Measurements from ENCODE around the gene ERBB2.
"Not testable (repeated sequence)": the region's sequence is repeated elsewhere in the genome, so short reads cannot be mapped to it uniquely, and the experiment has no call there.

Gene ERBB2

GRCh38 chr17:39679521-39680192, 20.2 kb upstream of the ERBB2 start:
- no peak for DNase-seq

GRCh38 chr17:39683295-39683939, 16.4 kb upstream of the ERBB2 start:
- no peak for DNase-seq

- DNase-seq = no peak
These were observed 15.3 kb upstream of the ERBB2 start for GRCh38 chr17:39684369-39685192.

- DNase-seq = no peak
These were observed 12.7 kb upstream of the ERBB2 start for GRCh38 chr17:39687101-39687545.

GRCh38 chr17:39687546-39688474, 12.1 kb upstream of the ERBB2 start, which contains the start of gene PGAP3:
TSS of gene PGAP3 (minus strand) at chr17:39688057. CDS start at chr17:39688014, 43 bp downstream.
- DNase-seq = peak; percentile 92

GRCh38 chr17:39688475-39688835, 11.4 kb upstream of the ERBB2 start:
- no peak for DNase-seq

GRCh38 chr17:39688945-39689344, 10.9 kb upstream of the ERBB2 start:
- no peak for DNase-seq

GRCh38 chr17:39694593-39694992, 5.3 kb upstream of the ERBB2 start:
- DNase-seq = no peak

GRCh38 chr17:39695089-39695474, 4.8 kb upstream of the ERBB2 start:
- DNase-seq = no peak

GRCh38 chr17:39696731-39697130, 3.1 kb upstream of the ERBB2 start:
- no peak for DNase-seq

GRCh38 chr17:39697961-39698360, 1.9 kb upstream of the ERBB2 start:
- no peak for DNase-seq

- DNase-seq = not testable (repeated sequence)
These were observed 577 bp upstream of the ERBB2 start for GRCh38 chr17:39699157-39699817.

GRCh38 chr17:39700148-39700987, 504 bp downstream of the ERBB2 start:
- no peak for DNase-seq

GRCh38 chr17:39701012-39701783, 1.3 kb downstream of the ERBB2 start:
- no peak for DNase-seq

GRCh38 chr17:39701784-39702422, 2.0 kb downstream of the ERBB2 start:
- no peak for DNase-seq

GRCh38 chr17:39702901-39703893, 3.3 kb downstream of the ERBB2 start:
- peak; percentile 8 for DNase-seq

GRCh38 chr17:39703913-39704312, 4.0 kb downstream of the ERBB2 start:
- no peak for DNase-seq

GRCh38 chr17:39704821-39705551, 5.1 kb downstream of the ERBB2 start:
- DNase-seq = no peak
